B cell (primary cell): ENCODE measurements around the gene DNAJC11. TPM values are rescaled to one million over a fixed set of nuclear protein-coding genes. Genes with fewer than 3 reads are reported as not detected.

Source experiments
- ATAC-seq: fragments of 200-7000 bp; cut with Tn5 transposase; one replicate; pipeline ENCODE4 v1.10.0; 2021; ENCODE audit warnings: low read depth, mild to moderate bottlenecking, moderate number of reproducible peaks, moderate library complexity
- CTCF ChIA-PET: fragments of 350-600 bp; sonication (Branson Sonifier 250); formaldehyde crosslinking; loops from one replicate; lab custom pipeline; 2021; ENCODE audit warnings: antibody characterized with exemption, inconsistent platforms; lab: Charles Lee
- POLR2A ChIA-PET: fragments of 350-600 bp; sonication (Branson Sonifier 250); formaldehyde crosslinking; loops from one replicate; lab custom pipeline; 2021; ENCODE audit warnings: antibody characterized with exemption; lab: Charles Lee
- DNase-seq: peaks from one replicate; pipeline ENCODE4 v3.0.0; 2013
- H2AFZ ChIP-seq: 2 replicates; pipeline ENCODE4 v1.6.1; 2012; ENCODE audit warnings: mild to moderate bottlenecking, low read depth, low read length; ENCODE audit not compliant: insufficient read depth, poor library complexity, severe bottlenecking
- H3K27ac ChIP-seq, 2 donors: 1 replicate in 1 of 2; 2 replicates in 1 of 2; pipeline ENCODE4 v1.5.1; 2012 to 2013; ENCODE audit warnings: low read length in 2 of 2, mild to moderate bottlenecking in 2 of 2, moderate library complexity in 1 of 2
- H3K27me3 ChIP-seq, 4 experiments: fragments of 200-600 bp in 1 of 4; sonication (generic) in 1 of 4; replicated peaks in 1 of 4; 1 replicate in 2 of 4; 2 replicates in 2 of 4; pipeline versions ENCODE4 v1.6.1 to v1.7.0; 2013 to 2016; ENCODE audit warnings: low read length in 3 of 4, mild to moderate bottlenecking in 2 of 4, mixed read lengths in 1 of 4, moderate library complexity in 1 of 4; ENCODE audit not compliant: insufficient read depth in 4 of 4, control insufficient read depth in 3 of 4; ENCODE audit errors: control extremely low read depth in 1 of 4
- H3K36me3 ChIP-seq, 2 experiments: replicated peaks in 1 of 2; 1 replicate in 1 of 2; 2 replicates in 1 of 2; pipeline versions ENCODE4 v1.6.1 to v1.7.1; 2013; ENCODE audit warnings: low read length in 1 of 2; ENCODE audit not compliant: insufficient read depth in 2 of 2, control insufficient read depth in 1 of 2; ENCODE audit errors: control extremely low read depth in 1 of 2, extremely low read depth in 1 of 2
- H3K4me1 ChIP-seq, 2 donors: fragments of 200-600 bp in 1 of 2; sonication (generic) in 1 of 2; 1 replicate in 1 of 2; 2 replicates in 1 of 2; pipeline versions ENCODE4 v1.5.1 to v1.6.1; 2013 to 2017; ENCODE audit warnings: low read length in 2 of 2; ENCODE audit not compliant: control insufficient read depth in 2 of 2, insufficient read depth in 2 of 2
- H3K4me2 ChIP-seq: replicated peaks from 2 replicates; pipeline ENCODE3; 2012; ENCODE audit warnings: mild to moderate bottlenecking, low read depth, low read length; ENCODE audit not compliant: poor library complexity, severe bottlenecking
- H3K4me3 ChIP-seq, 5 experiments: fragments of 200-600 bp in 1 of 5; sonication (generic) in 1 of 5; 1 replicate in 3 of 5; 2 replicates in 2 of 5; pipeline versions ENCODE4 v1.5.1 to v1.7.0; 2011 to 2016; ENCODE audit warnings: low read length in 4 of 5, mild to moderate bottlenecking in 4 of 5, low read depth in 2 of 5, control low read depth in 1 of 5, moderate library complexity in 1 of 5; ENCODE audit not compliant: insufficient read depth in 1 of 5; ENCODE audit errors: control extremely low read depth in 1 of 5, extremely low read depth in 1 of 5
- H3K79me2 ChIP-seq: fragments of 200-600 bp; sonication (generic); one replicate; pipeline ENCODE4 v1.6.0; 2016; ENCODE audit warnings: low read length; ENCODE audit not compliant: control insufficient read depth, insufficient read depth
- H3K9ac ChIP-seq: fragments of 200-600 bp; sonication (generic); 2 replicates; pipeline ENCODE4 v1.6.1; 2017; ENCODE audit warnings: mild to moderate bottlenecking, low read length, moderate library complexity
- H3K9me3 ChIP-seq, 3 donors: one replicate each; pipeline versions ENCODE4 v1.6.1 to v1.7.1; 2013; ENCODE audit warnings: low read length in 2 of 3; ENCODE audit not compliant: control insufficient read depth in 2 of 3, insufficient read depth in 1 of 3; ENCODE audit errors: control extremely low read depth in 1 of 3
- H4K20me1 ChIP-seq: 2 replicates; pipeline ENCODE4 v1.6.0; 2012; ENCODE audit warnings: mild to moderate bottlenecking, low read length; ENCODE audit not compliant: insufficient read depth, control insufficient read depth, poor library complexity, severe bottlenecking
- H3K27ac Mint-ChIP-seq: one replicate; pipeline ENCODE4 v1.8.0; 2021; ENCODE audit warnings: mixed read lengths
- H3K27me3 Mint-ChIP-seq: one replicate; pipeline ENCODE4 v1.8.0; 2021; ENCODE audit warnings: mixed read lengths
- H3K4me1 Mint-ChIP-seq: one replicate; pipeline ENCODE4 v1.8.0; 2021; ENCODE audit warnings: mixed read lengths
- H3K4me3 Mint-ChIP-seq: one replicate; pipeline ENCODE4 v1.8.0; 2021; ENCODE audit warnings: mixed read lengths
- H3K9me3 Mint-ChIP-seq: one replicate; pipeline ENCODE4 v1.8.0; 2022; ENCODE audit warnings: mixed read lengths; ENCODE audit not compliant: insufficient read depth
- CTCF ChIP-seq: fragments of 200-600 bp; IDR thresholded peaks from one replicate; pipeline ENCODE4 v1.8.0; 2022; ENCODE audit warnings: antibody characterized with exemption, mild to moderate bottlenecking
- EZH2 ChIP-seq: IDR thresholded peaks from 2 replicates; pipeline ENCODE4 v1.6.1; 2012; ENCODE audit warnings: borderline replicate concordance, low read depth, mild to moderate bottlenecking, moderate library complexity, low read length; ENCODE audit not compliant: insufficient read depth, poor library complexity, severe bottlenecking
- WGBS: methylation state at CpG from one replicate; pipeline ENCODE4 v1.1.5; 2013; ENCODE audit warnings: missing lambda C conversion rate; ENCODE audit not compliant: insufficient coverage; 5-methylcytosine and 5-hydroxymethylcytosine counted together
- intact Hi-C: fragments of 100-400 bp; cut with micrococcal nuclease; formaldehyde crosslinking; loops from one replicate; pipeline ENCODE4 v1.10.0; 2022
- polyA plus RNA-seq: library from polyadenylated mRNA; depleted of rRNA; stranded (reverse); fragments of >200 nt; gene quantifications from 2 replicates; pipeline ENCODE4 v1.2.3, GENCODE V29; 2012
- total RNA-seq, 2 donors: library from RNA; stranded (reverse); fragments of 120-200 nt in 1 of 2; gene quantifications; 1 replicate in 1 of 2; 2 replicates in 1 of 2; pipeline versions ENCODE4 v1.2.3 to v1.2.4, GENCODE V29; 2013 to 2022

DNAJC11 gene
- total and polyA plus RNA-seq, 2 donors (not counting 1 experiment from before 2014, with no cell fraction given): 29.2 to 51.6 TPM

- DNase-seq (no peak), ATAC-seq (no peak)
- ChIA-PET CTCF (interaction anchor here (0.7 to 1.1 kb wide), 2 partner anchors 31 to 897 kb away, joined by 3 read pairs; no protein-coding TSS in a partner anchor), POLR2A (no interaction called here)
- Histone ChIP-seq H3K4me1 (no peaks in the 10 kb centered on the region), H3K9me3 (no peaks in the 10 kb centered on the region), H3K4me2 (no peak overlapping the region), H3K9ac (no peak overlapping the region), H3K79me2 (no peaks in the 10 kb centered on the region), H4K20me1 (no peaks in the 10 kb centered on the region), H3K27me3 (no peaks in the 10 kb centered on the region), H3K36me3 (no peaks in the 10 kb centered on the region), H3K4me3 (no peak overlapping the region), H2AFZ (no peak overlapping the region), H3K27ac (no peak overlapping the region)
- peaks cover 23% of the 10 kb centered on the region for H3K27me3 Mint-ChIP-seq
- no peak overlapping the region for H3K4me3 Mint-ChIP-seq
- 100% methylated on average over 2 of the region's 4 CpGs for WGBS
- H3K27ac Mint-ChIP-seq: no peak overlapping the region
- intact Hi-C loops: no loop called here
- TF ChIP-seq CTCF (no peak), EZH2 (no peak)
- no peaks in the 10 kb centered on the region for H3K4me1 Mint-ChIP-seq
- H3K9me3 Mint-ChIP-seq: no peaks in the 10 kb centered on the region
These were observed 48.9 kb upstream of the DNAJC11 start for GRCh38 chr1:6750490-6750889.

GRCh38 chr1:6747674-6748073 lies 46.1 kb upstream of the DNAJC11 start:
- Histone ChIP-seq H3K9me3 (no peaks in the 10 kb centered on the region), H3K36me3 (no peaks in the 10 kb centered on the region), H3K4me1 (peaks cover 5 to 9% of the 10 kb centered on the region in 2 donors), H3K27ac (no peak overlapping the region), H3K4me2 (no peak overlapping the region), H2AFZ (no peak overlapping the region), H3K27me3 (peaks cover 0 to 3% (median 0%) of the 10 kb centered on the region in 4 experiments), H3K9ac (no peak overlapping the region), H3K4me3 (no peak overlapping the region), H4K20me1 (no peaks in the 10 kb centered on the region), H3K79me2 (no peaks in the 10 kb centered on the region)
- Mint-ChIP-seq H3K27ac (no peak overlapping the region), H3K9me3 (no peaks in the 10 kb centered on the region), H3K27me3 (peaks cover 7% of the 10 kb centered on the region), H3K4me1 (peaks cover 12% of the 10 kb centered on the region), H3K4me3 (no peak overlapping the region)
- CTCF ChIA-PET: no interaction called here
- no peak for DNase-seq
- TF ChIP-seq CTCF: no peak
- no peak for TF ChIP-seq EZH2
- intact Hi-C loops: no loop called here
- ATAC-seq: no peak
- no CpG with 5 or more reads among the region's 2 CpGs for WGBS
- POLR2A ChIA-PET: no interaction called here
